AG04450 (cell line): ENCODE data around the gene UBA1. TPM values are rescaled to one million over a fixed set of nuclear protein-coding genes. Genes with fewer than 3 reads are reported as not detected.

Source experiments
- CTCF ChIA-PET: fragments of 300-600, 350-600 bp; formaldehyde crosslinking; extraction: SDS; loops from one replicate; lab custom pipeline; 2022; ENCODE audit warnings: antibody characterized with exemption, inconsistent platforms; lab: Charles Lee
- POLR2A ChIA-PET: fragments of 350-600 bp; formaldehyde crosslinking; extraction: SDS; loops from one replicate; lab custom pipeline; 2021; ENCODE audit warnings: antibody characterized with exemption, inconsistent platforms; lab: Yijun Ruan, JAX
- DNase-seq: peaks from one replicate; pipeline ENCODE4 v3.0.0-alpha.2; 2011; ENCODE audit warnings: low read depth, low spot score
- H3K27ac ChIP-seq: one replicate; pipeline ENCODE4 v1.5.1; 2012; ENCODE audit warnings: low read depth, low read length, control low read depth
- H3K27me3 ChIP-seq: one replicate; pipeline ENCODE4 v1.6.0; 2012; ENCODE audit warnings: low read length; ENCODE audit not compliant: control insufficient read depth, insufficient read depth
- H3K4me3 ChIP-seq: 2 replicates; pipeline ENCODE4 v1.5.1; 2011; ENCODE audit warnings: mild to moderate bottlenecking, low read depth, low read length, control low read depth
- H3K9me3 ChIP-seq: 2 replicates; pipeline ENCODE4 v1.5.1; 2012; ENCODE audit warnings: low read length; ENCODE audit not compliant: control insufficient read depth, insufficient read depth
- polyA plus RNA-seq: library from polyadenylated mRNA; depleted of rRNA; stranded (reverse); fragments of >200 nt; gene quantifications from 2 replicates; pipeline ENCODE4 v1.2.3, GENCODE V29; 2011
- TF ChIP-seq, protein P1 (sequence below): IDR thresholded peaks from 2 replicates; pipeline ENCODE4 v1.5.1; 2011; ENCODE audit warnings: low read depth, low read length, control low read depth, inconsistent platforms

Gene UBA1
- polyA plus RNA-seq, 1 experiment: 196 TPM

DNA sequence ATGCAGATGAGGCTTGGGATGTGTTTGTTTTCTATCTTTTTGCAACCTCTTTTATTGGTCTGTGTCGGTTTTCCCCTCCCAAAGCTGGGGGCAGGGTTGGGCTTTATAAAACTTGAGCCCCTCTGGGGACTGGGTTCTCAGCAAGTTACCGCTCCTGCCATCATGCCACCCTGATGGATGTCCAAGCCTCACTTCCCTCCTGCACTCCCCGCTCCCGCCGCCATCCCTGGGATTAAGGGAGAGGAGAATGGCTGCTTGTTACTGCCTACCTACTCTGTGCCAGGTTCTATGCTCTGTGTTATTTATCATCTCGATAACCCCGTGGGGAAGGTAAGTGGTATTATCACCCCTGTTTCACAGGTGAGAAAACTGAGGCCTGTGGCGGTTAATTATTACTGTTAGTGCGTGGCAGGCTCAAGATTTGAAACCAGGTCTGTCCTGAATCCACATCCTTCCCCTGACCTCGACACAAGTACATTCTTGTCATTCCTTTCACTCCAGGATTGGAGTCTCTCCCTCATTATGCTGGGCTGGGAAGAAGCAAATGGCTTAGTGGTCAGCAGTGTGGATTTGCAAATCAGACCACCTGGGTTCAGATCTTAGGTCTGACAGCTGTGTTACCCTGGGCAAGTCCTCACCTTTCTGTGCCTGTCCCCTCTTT lies 4.5 kb downstream of the UBA1 start:
- Histone ChIP-seq H3K27me3 (no peaks in the 10 kb centered on the region), H3K27ac (no peak overlapping the region), H3K4me3 (no peak overlapping the region), H3K9me3 (no peaks in the 10 kb centered on the region)
- CTCF ChIA-PET: no interaction called here
- POLR2A ChIA-PET: no interaction called here
- TF ChIP-seq, protein P1, sequence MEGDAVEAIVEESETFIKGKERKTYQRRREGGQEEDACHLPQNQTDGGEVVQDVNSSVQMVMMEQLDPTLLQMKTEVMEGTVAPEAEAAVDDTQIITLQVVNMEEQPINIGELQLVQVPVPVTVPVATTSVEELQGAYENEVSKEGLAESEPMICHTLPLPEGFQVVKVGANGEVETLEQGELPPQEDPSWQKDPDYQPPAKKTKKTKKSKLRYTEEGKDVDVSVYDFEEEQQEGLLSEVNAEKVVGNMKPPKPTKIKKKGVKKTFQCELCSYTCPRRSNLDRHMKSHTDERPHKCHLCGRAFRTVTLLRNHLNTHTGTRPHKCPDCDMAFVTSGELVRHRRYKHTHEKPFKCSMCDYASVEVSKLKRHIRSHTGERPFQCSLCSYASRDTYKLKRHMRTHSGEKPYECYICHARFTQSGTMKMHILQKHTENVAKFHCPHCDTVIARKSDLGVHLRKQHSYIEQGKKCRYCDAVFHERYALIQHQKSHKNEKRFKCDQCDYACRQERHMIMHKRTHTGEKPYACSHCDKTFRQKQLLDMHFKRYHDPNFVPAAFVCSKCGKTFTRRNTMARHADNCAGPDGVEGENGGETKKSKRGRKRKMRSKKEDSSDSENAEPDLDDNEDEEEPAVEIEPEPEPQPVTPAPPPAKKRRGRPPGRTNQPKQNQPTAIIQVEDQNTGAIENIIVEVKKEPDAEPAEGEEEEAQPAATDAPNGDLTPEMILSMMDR: no peak
- DNase-seq: no peak

DNA sequence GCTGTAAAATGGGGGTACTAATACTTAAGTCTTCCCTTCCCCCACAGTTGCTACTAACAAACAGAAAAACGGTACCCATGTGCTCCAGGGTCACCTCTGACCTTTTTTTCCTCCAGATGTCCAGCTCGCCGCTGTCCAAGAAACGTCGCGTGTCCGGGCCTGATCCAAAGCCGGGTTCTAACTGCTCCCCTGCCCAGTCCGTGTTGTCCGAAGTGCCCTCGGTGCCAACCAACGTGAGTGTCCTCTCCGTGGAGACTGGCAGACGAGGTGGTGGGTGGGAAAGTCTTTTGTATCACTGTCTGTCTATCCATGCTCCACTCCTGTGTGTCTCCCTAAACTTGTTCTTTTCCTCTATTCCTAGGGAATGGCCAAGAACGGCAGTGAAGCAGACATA lies 5.1 kb downstream of the UBA1 start:
- Histone ChIP-seq H3K4me3 (no peak overlapping the region), H3K27me3 (no peaks in the 10 kb centered on the region), H3K9me3 (no peaks in the 10 kb centered on the region), H3K27ac (no peak overlapping the region)
- TF ChIP-seq, protein P1: no peak
- DNase-seq: no peak
- POLR2A ChIA-PET: no interaction called here
- CTCF ChIA-PET: no interaction called here

- DNase-seq: no peak
- Histone ChIP-seq H3K4me3 (no peak overlapping the region), H3K27ac (no peak overlapping the region), H3K9me3 (no peaks in the 10 kb centered on the region), H3K27me3 (no peaks in the 10 kb centered on the region)
- TF ChIP-seq, protein P1: no peak
- POLR2A ChIA-PET: no interaction called here
- CTCF ChIA-PET: no interaction called here
Observed at GRCh38 chrX:47199286-47199685, 5.7 kb downstream of the UBA1 start.

DNA sequence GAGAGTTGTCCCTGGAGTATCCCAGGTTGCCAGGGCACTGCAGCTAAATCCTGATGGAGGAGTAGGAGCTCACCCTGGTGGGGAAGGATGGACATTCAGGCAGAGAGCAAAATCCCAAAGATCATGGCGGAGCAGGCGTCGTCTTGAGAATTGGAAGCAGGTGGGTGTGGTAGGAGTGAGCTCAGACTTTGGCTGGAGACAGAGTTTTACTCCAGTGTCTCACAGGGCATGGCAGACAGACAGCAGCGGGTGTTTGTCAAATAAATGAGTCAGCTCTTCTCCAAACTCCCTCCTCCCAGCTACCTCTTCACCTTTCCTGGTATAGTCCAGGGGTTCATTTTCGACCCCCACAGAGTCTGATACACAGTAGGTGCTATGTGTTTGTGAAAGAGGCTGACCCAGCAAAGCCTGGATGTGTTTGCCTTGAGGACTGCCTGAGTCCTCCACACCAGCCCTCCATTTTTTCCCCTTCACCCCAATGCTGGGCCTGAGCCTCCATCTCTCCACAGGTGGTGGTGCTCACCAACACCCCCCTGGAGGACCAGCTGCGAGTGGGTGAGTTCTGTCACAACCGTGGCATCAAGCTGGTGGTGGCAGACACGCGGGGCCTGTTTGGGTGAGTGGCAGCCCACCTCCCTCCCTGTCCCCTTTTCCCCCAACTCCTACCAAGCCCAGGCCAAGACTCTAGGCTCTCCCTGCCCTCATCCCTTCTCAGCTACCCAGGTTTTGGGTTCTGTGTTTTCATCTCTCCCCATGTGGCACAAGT lies 6.9 kb downstream of the UBA1 start:
- no peak overlapping the region for H3K27ac ChIP-seq
- CTCF ChIA-PET: interaction anchor here (0.9 to 1.3 kb wide), 2 partner anchors 183 to 185 kb away, joined by 3 read pairs; no protein-coding TSS in a partner anchor
- POLR2A ChIA-PET: interaction anchor here (0.7 to 1.0 kb wide), 2 partner anchors 9 to 1496 kb away, joined by 3 to 4 read pairs; partner anchors contain the start of gene SUV39H1

More for the DNA sequence above, 6.9 kb downstream of the UBA1 start:
- Histone ChIP-seq H3K9me3 (no peaks in the 10 kb centered on the region), H3K4me3 (no peak overlapping the region), H3K27me3 (no peaks in the 10 kb centered on the region)
- no peak for DNase-seq
- TF ChIP-seq, protein P1: peak; percentile 10; the same call in 1 of the 2 replicates
